Adrenal gland (tissue), 5 donors: ENCODE results near the gene PNPLA2.

Experiments used
- POLR2A ChIP-seq, 2 donors: fragments of 450-650 bp; IDR thresholded peaks; one replicate each; pipeline ENCODE4 v1.6.1; 2017; ENCODE audit warnings: antibody characterized with exemption in 2 of 2, mild to moderate bottlenecking in 2 of 2, moderate library complexity in 1 of 2
- TF ChIP-seq, protein P1 (sequence below), 6 experiments: fragments of 450-650 bp in 4 of 6; fragments of 200-600 bp in 2 of 6; sonication (generic) in 1 of 6; IDR thresholded peaks; 1 replicate in 5 of 6; 2 replicates in 1 of 6; pipeline versions ENCODE4 v1.5.1 to v1.8.0; 2016 to 2021; ENCODE audit warnings: antibody characterized with exemption in 6 of 6, mild to moderate bottlenecking in 2 of 6, moderate library complexity in 1 of 6
- donor health status: DM: no; HTN: no; CAD: no.

DNA sequence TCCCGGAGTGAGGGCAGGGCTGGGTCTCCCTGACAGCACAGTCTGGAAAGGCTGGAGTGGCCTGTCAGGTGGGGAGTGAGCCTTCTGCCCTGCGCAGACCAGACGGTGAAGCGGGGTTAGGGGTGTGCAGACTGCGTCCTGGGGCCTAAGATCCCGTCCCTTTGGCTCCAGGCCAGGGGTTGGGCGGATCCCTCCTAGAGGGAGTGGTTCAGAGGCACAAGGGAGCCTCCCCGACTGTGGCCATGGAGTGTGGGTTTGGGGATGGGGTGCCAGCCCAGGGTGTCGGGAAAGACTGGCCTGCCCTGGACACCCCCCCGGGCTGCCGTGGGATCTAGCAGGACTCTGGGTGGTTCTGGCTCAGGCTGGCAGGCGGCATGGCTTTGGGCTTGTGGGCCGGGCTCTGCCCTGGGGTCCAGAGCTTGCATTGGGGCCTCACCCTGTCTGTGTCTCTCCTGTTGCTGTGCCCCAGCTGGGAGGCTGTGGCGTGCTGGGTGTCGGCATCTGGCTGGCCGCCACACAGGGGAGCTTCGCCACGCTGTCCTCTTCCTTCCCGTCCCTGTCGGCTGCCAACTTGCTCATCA lies 43.5 kb downstream of the PNPLA2 start:
- no peak for TF ChIP-seq POLR2A (IDR thresholded peaks at IDR 0.05)
- TF ChIP-seq, protein P1, sequence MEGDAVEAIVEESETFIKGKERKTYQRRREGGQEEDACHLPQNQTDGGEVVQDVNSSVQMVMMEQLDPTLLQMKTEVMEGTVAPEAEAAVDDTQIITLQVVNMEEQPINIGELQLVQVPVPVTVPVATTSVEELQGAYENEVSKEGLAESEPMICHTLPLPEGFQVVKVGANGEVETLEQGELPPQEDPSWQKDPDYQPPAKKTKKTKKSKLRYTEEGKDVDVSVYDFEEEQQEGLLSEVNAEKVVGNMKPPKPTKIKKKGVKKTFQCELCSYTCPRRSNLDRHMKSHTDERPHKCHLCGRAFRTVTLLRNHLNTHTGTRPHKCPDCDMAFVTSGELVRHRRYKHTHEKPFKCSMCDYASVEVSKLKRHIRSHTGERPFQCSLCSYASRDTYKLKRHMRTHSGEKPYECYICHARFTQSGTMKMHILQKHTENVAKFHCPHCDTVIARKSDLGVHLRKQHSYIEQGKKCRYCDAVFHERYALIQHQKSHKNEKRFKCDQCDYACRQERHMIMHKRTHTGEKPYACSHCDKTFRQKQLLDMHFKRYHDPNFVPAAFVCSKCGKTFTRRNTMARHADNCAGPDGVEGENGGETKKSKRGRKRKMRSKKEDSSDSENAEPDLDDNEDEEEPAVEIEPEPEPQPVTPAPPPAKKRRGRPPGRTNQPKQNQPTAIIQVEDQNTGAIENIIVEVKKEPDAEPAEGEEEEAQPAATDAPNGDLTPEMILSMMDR (IDR thresholded peaks at IDR 0.05): no peak
